NCI-H345 (cell line): ENCODE data around the gene BTN1A1.
"Not testable (repeated sequence)": the region's sequence is repeated elsewhere in the genome, so short reads cannot be mapped to it uniquely, and the experiment has no call there.

Source experiments
- DNase-seq: peaks from one replicate; lab custom pipeline; 2025; lab: John Stamatoyannopoulos, UW

Gene BTN1A1

GRCh38 chr6:26500102-26500501 lies at the start of gene BTN1A1:
Gene BTN1A1 (plus strand): TSS chr6:26500303. CDS start chr6:26501287, 984 bp downstream.
- DNase-seq, result no peak

GRCh38 chr6:26452631-26453235 lies 47.4 kb upstream of the BTN1A1 start:
- no peak for DNase-seq

- DNase-seq, result no peak
Measured at GRCh38 chr6:26454631-26455030, 45.5 kb upstream of the BTN1A1 start.

- DNase-seq, result no peak
Measured at GRCh38 chr6:26455357-26455970, 44.6 kb upstream of the BTN1A1 start.

GRCh38 chr6:26457264-26457805 lies 42.8 kb upstream of the BTN1A1 start:
- DNase-seq, result peak; percentile 53

- peak; percentile 93 for DNase-seq
Measured at GRCh38 chr6:26457806-26458688, 42.1 kb upstream of the BTN1A1 start, which contains the start of gene BTN2A1. Gene BTN2A1 (plus strand): TSS chr6:26457955. CDS start chr6:26458637, 682 bp downstream.

- DNase-seq, result no peak
Measured at GRCh38 chr6:26459023-26459810, 40.9 kb upstream of the BTN1A1 start.

GRCh38 chr6:26461353-26461752 lies 38.8 kb upstream of the BTN1A1 start:
- not testable (repeated sequence) for DNase-seq

GRCh38 chr6:26464014-26464413 lies 36.1 kb upstream of the BTN1A1 start:
- DNase-seq, result no peak

GRCh38 chr6:26464416-26465131 lies 35.5 kb upstream of the BTN1A1 start:
- no peak for DNase-seq

- DNase-seq, result no peak
Measured at GRCh38 chr6:26465776-26466175, 34.3 kb upstream of the BTN1A1 start.

- no peak for DNase-seq
Measured at GRCh38 chr6:26468829-26469228, 31.3 kb upstream of the BTN1A1 start.

- no peak for DNase-seq
Measured at GRCh38 chr6:26470643-26471042, 29.5 kb upstream of the BTN1A1 start.

- no peak for DNase-seq
Measured at GRCh38 chr6:26471970-26472369, 28.1 kb upstream of the BTN1A1 start.

- no peak for DNase-seq
Measured at GRCh38 chr6:26472549-26473290, 27.4 kb upstream of the BTN1A1 start.

GRCh38 chr6:26473429-26473757 lies 26.7 kb upstream of the BTN1A1 start:
- no peak for DNase-seq

- DNase-seq, result no peak
Measured at GRCh38 chr6:26473758-26474438, 26.2 kb upstream of the BTN1A1 start.

- DNase-seq, result no peak
Measured at GRCh38 chr6:26474439-26474881, 25.6 kb upstream of the BTN1A1 start.

- DNase-seq, result no peak
Measured at GRCh38 chr6:26475823-26476729, 24.0 kb upstream of the BTN1A1 start.
